Endothelial cell (in vitro differentiated cells): Measurements from ENCODE around the gene NF1. TPM values are rescaled to one million over a fixed set of nuclear protein-coding genes. Genes with fewer than 3 reads are reported as not detected.
"Not testable (repeated sequence)": the region's sequence is repeated elsewhere in the genome, so short reads cannot be mapped to it uniquely, and the experiment has no call there.

Experiments
- DNase-seq: peaks from one replicate; pipeline ENCODE4 v3.0.0; 2021; ENCODE audit warnings: low spot score
- H3K27ac Mint-ChIP-seq: one replicate; pipeline ENCODE4 v1.8.0; 2021; ENCODE audit warnings: mixed read lengths, inconsistent platforms; ENCODE audit not compliant: unreplicated experiment
- H3K27me3 Mint-ChIP-seq: one replicate; pipeline ENCODE4 v1.8.0; 2021; ENCODE audit warnings: mild to moderate bottlenecking, moderate library complexity, mixed read lengths, inconsistent platforms; ENCODE audit not compliant: unreplicated experiment
- H3K36me3 Mint-ChIP-seq: one replicate; pipeline ENCODE4 v1.8.0; 2021; ENCODE audit warnings: mild to moderate bottlenecking, low read depth, mixed read lengths, inconsistent platforms; ENCODE audit not compliant: unreplicated experiment
- H3K4me1 Mint-ChIP-seq: one replicate; pipeline ENCODE4 v1.8.0; 2021; ENCODE audit warnings: mild to moderate bottlenecking, mixed read lengths, inconsistent platforms; ENCODE audit not compliant: unreplicated experiment
- H3K4me3 Mint-ChIP-seq: one replicate; pipeline ENCODE4 v1.8.0; 2021; ENCODE audit warnings: mild to moderate bottlenecking, mixed read lengths, inconsistent platforms; ENCODE audit not compliant: unreplicated experiment
- H3K9me3 Mint-ChIP-seq: one replicate; pipeline ENCODE4 v1.8.0; 2021; ENCODE audit warnings: mixed read lengths, inconsistent platforms; ENCODE audit not compliant: unreplicated experiment
- total RNA-seq: library from RNA; stranded (reverse); fragmentation: NEBNext Ultra II Directional; extraction: Animal tissue kit (Norgen Biotek cat#: 25700); gene quantifications from one replicate; pipeline ENCODE4 v1.2.1, GENCODE V29; 2021; ENCODE audit not compliant: unreplicated experiment
- TF ChIP-seq, protein P1 (sequence below): fragments of 200-600 bp; sonication (generic); IDR thresholded peaks from one replicate; pipeline ENCODE4 v1.5.0; 2021; ENCODE audit warnings: antibody characterized with exemption; ENCODE audit not compliant: unreplicated experiment

The NF1 gene
- total RNA-seq, 1 donor from 2014 or later = 52.7 TPM

DNA sequence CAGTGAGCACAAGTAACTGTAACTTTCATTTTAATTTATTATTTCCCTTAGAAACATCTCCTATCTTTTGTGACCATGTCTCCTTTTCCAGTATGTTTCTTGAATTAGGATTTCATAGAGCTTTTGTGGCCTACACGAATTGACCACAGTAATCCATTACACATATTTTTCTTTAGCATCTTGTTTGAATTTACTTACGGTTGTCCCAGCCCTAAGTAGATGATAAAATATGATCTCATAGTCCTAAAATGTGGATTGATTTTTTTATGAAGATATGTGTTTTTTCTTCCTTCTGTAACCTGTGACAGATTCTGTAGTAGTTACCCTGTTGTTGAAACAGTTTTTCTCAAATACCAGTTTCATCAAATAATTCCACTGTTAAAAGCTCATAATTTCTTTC is 61.5 kb downstream of the NF1 start:
- no peak overlapping the region for H3K27ac Mint-ChIP-seq
- no peak for DNase-seq
- H3K27me3 Mint-ChIP-seq = no peaks in the 10 kb centered on the region
- H3K4me1 Mint-ChIP-seq = no peaks in the 10 kb centered on the region
- no peak overlapping the region for H3K4me3 Mint-ChIP-seq
- TF ChIP-seq, protein P1, sequence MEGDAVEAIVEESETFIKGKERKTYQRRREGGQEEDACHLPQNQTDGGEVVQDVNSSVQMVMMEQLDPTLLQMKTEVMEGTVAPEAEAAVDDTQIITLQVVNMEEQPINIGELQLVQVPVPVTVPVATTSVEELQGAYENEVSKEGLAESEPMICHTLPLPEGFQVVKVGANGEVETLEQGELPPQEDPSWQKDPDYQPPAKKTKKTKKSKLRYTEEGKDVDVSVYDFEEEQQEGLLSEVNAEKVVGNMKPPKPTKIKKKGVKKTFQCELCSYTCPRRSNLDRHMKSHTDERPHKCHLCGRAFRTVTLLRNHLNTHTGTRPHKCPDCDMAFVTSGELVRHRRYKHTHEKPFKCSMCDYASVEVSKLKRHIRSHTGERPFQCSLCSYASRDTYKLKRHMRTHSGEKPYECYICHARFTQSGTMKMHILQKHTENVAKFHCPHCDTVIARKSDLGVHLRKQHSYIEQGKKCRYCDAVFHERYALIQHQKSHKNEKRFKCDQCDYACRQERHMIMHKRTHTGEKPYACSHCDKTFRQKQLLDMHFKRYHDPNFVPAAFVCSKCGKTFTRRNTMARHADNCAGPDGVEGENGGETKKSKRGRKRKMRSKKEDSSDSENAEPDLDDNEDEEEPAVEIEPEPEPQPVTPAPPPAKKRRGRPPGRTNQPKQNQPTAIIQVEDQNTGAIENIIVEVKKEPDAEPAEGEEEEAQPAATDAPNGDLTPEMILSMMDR = no peak
- H3K9me3 Mint-ChIP-seq = no peaks in the 10 kb centered on the region
- H3K36me3 Mint-ChIP-seq = no peaks in the 10 kb centered on the region

GRCh38 chr17:31156864-31157263 is 62.1 kb downstream of the NF1 start:
- H3K9me3 Mint-ChIP-seq, DNase-seq, H3K36me3 Mint-ChIP-seq, H3K4me1 Mint-ChIP-seq, H3K27me3 Mint-ChIP-seq, H3K27ac Mint-ChIP-seq, H3K4me3 Mint-ChIP-seq: not testable (repeated sequence)

- Mint-ChIP-seq H3K27me3 (no peaks in the 10 kb centered on the region), H3K9me3 (no peaks in the 10 kb centered on the region), H3K4me1 (no peaks in the 10 kb centered on the region), H3K27ac (no peak overlapping the region), H3K4me3 (no peak overlapping the region), H3K36me3 (no peaks in the 10 kb centered on the region)
- DNase-seq = no peak
- TF ChIP-seq, protein P1 = no peak
Measured at GRCh38 chr17:31158746-31159377, 64.1 kb downstream of the NF1 start.

GRCh38 chr17:31163091-31163781 is 68.5 kb downstream of the NF1 start:
- DNase-seq = no peak
- H3K9me3 Mint-ChIP-seq = no peaks in the 10 kb centered on the region

GRCh38 chr17:31167111-31167510 is 72.3 kb downstream of the NF1 start:
- no peak overlapping the region for H3K4me3 Mint-ChIP-seq
- H3K9me3 Mint-ChIP-seq = no peaks in the 10 kb centered on the region
- TF ChIP-seq, protein P1 = no peak
- DNase-seq = no peak
- no peaks in the 10 kb centered on the region for H3K36me3 Mint-ChIP-seq
- no peaks in the 10 kb centered on the region for H3K4me1 Mint-ChIP-seq
- no peak overlapping the region for H3K27ac Mint-ChIP-seq
- no peaks in the 10 kb centered on the region for H3K27me3 Mint-ChIP-seq

More at GRCh38 chr17:31163091-31163781, 68.5 kb downstream of the NF1 start:
- Mint-ChIP-seq H3K4me1 (no peaks in the 10 kb centered on the region), H3K4me3 (no peak overlapping the region), H3K27ac (no peak overlapping the region), H3K36me3 (no peaks in the 10 kb centered on the region), H3K27me3 (no peaks in the 10 kb centered on the region)
- TF ChIP-seq, protein P1 = no peak
